ENCODE measurements around the gene SH3PXD2B.
"Not testable (repeated sequence)": the region's sequence is repeated elsewhere in the genome, so short reads cannot be mapped to it uniquely, and the experiment has no call there.

Gene SH3PXD2B

DNA sequence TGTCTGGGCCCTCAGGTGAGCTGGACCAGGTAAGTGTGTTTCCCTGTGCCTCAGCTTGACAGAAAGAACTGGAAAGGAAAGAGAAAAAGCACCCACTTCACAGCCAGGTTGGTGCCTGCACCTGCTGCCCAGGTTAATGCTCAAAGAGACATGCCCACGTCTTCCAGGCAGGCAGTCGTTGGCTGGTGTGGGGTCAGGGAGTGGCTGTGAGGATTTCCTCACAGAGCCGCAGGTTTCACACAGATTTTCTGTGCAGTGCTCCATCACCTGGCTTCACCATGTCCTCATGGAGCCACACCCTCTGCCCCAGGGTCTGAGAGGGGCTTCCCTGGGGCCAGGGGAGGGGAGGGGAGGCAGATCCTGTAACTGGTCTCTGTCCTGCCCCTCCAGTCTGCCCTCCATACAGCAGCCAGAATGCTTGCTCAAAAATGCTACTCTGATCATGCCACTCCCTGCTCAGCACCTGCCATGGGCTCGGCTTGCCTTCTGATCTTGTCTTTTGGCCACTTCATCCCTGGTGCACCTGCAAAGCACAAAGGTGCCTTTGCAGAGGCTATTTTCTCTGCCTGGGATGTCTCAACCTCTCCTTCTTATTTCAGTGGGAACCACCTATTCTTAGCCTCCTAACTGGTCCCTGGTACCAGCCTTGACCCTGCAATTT lies 88.2 kb downstream of the SH3PXD2B start:
- DNase-seq (ENCODE audit: low read depth): no peak

DNA sequence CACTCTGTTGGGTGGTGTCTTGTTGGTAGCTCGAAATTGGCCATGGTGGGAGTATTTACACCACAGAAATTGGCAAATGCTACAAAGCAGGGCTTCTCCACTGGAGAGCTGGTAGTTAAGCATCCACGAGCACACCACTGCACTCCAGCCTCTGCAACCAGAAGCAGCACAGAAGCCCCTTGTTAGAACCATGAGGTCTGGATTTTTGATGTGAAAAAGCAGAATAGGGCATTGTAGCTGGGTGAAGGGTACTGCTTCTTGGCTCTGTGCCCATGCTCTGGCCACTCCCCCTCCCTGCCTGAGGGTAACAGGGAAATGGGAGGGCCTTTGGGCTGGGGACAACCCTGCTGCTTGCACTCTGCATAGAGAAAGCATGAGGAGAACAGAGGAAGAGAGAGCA lies 89.6 kb downstream of the SH3PXD2B start:
- no peak for DNase-seq (ENCODE audit: low read depth)

DNA sequence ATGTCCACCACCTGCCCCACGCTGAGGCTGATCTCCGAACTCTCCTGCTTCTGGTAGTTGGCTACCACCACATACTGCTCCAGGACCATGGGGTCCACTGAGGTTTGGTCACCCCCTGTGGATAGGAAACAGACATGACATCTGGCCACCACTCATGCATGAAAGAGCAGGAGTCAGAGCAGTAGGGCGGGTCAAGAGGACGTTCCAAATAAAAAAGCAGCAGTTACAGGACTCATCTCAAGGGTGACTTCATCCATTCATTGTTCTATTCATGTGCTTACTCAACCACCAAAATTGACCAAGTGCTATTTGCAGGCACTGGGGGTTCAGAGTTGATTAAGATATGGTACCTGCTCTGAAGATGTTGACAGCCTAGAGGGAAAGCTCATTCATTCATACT lies 91.6 kb downstream of the SH3PXD2B start:
- no peak for DNase-seq (ENCODE audit: low read depth)

DNA sequence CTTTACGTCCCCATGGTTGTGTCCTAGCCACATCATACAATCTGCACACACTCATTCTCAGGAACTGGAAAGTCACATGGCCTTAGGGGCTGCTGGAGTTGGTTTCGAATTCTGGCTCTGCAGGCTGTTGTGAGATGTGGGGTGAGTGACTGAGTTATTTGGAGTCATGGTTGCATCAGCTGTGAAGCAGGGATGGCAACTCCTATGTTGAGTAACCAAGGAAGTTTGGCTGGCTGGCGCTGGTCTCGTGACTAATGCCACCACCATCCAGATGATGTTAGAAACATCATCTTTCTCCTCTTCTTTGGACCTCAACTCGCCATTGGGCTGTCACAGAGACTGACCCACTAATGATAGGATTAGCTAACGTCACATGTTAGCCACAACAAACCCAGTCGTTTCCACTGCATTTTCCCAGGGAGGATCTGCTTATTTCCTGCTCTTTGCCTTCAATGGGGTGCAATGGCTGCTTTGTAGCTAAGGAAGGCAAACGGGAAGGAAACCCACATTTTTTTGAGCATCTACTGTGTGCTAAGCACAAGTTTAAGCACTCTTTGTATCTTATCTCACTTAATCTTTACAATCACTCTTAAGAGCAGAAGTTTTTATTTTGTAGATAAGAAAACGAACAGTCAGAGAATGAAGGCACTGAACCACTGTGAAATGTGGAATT lies 92.6 kb downstream of the SH3PXD2B start:
- no peak for DNase-seq (ENCODE audit: low read depth)

DNA sequence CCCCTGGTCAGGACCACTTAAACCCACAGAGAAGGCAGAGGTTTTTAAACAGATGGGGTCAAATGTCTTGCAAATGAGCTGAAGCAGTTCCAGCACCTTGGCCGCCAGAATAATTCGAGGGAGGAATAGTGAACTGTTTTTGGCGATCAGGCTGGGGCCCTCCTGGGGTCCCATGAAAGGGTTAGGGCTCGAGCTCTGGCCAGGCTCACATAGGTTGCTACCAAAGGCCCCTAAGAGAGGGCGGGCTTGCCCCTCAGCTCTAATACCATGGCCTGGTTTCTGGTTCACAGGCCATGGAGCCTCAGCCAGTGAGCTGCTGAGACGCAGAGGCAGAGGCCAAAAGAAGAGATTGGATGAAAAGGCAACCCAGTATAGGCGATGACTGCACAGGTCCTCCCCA lies 96.0 kb downstream of the SH3PXD2B start:
- no peak for DNase-seq (ENCODE audit: low read depth)

DNA sequence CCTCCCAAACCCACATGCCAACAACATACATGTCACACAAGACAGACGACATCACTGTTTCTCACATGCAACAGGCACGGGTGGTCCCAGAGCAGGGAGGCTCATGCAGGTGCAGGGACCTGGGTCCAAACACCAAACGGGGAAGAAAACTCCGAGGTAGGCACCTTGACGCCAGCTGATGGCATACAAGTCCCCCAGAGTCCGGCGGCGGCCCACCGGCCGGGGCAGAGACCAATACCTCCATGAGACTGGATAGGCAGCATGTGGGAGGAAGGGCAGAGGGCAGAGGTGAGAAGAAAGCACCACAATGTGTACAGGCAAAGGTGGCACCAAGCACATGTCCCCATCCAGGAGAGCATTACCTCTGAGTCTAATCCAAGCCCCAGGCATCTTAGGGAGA lies 97.8 kb downstream of the SH3PXD2B start:
- DNase-seq (ENCODE audit: low read depth): no peak

DNA sequence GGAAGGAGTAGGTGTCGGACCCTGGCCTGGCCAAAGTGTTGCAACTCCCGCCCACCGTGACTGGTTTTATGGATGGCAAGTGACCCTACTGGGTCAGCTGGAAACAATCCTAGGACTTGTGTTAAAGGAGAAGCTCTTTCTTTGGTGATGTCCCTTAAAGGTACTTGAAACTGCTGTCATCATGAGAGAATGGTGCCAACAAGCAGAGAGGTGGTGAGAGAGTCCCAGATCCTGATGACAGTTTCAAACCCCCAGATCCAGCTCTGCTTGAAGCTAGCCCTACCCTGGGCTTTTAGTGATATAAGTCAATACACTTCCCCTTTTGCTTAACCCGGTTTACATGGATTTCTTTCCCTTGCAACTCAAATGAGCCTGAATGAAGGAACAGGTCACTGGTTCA lies 98.3 kb downstream of the SH3PXD2B start:
- no peak for DNase-seq (ENCODE audit: low read depth)

DNA sequence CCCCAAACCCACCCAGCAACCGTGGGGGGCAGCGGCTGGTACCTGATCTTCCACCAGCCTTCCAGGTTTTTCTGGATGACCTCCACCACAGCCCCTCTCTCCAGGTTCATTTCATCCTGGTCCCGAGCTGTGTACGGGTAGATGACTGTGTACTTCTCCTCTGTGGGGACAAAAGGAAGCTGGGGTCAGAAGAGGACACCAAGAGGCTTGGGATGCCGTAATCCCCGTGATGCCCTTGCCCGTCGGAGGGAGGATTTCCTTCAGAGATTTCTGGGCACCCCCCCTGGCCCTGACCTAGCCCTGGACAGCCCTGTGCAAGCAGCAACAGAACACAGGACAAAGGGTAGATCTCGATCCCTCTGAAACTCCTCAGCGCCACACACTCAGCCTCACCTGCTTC lies 100.5 kb downstream of the SH3PXD2B start:
- DNase-seq (ENCODE audit: low read depth): no peak

DNA sequence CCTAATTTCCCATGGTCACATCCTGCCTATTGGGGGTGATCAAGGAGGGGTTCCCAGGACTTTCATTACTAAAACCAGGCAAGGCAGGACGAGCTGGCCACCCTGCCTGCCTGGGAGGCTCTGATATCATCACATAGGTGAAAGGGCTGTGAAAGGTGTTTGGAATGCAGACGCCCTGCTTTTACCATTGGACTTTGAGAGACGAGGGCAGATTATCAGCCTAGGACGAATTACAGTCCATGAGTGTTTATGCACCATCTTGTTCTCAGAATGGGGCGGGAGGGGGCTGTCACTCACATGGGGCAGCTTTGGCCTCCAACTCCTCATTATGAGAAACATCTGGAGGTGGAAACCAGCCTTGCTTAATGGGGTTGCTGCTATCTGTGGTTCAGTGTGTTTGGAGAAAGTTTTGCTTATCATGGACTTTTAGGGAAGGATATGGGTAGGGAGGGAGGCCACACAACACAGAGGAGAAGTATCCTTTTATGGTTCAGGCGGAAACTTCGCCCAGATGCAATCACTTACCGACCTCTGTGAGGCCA lies 101.0 kb downstream of the SH3PXD2B start:
- no peak for DNase-seq (ENCODE audit: low read depth)

DNA sequence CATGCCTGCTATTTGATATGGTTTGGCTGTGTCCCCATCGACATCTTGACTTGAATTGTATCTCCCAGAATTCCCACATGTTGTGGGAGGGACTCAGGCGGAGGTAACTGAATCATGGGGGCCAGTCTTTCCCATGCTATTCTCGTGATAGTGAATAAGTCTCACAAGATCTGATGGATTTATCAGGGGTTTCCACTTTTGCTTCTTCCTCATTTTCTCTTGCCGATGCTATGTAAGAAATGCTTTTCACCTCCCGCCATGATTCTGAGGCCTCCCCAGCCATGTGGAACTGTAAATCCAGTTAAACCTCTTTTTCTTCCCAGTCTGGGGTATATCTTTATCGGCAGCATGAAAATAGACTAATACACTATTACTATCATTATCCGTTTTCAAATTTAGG lies 101.8 kb downstream of the SH3PXD2B start:
- not testable (repeated sequence) for DNase-seq (ENCODE audit: low read depth)

DNA sequence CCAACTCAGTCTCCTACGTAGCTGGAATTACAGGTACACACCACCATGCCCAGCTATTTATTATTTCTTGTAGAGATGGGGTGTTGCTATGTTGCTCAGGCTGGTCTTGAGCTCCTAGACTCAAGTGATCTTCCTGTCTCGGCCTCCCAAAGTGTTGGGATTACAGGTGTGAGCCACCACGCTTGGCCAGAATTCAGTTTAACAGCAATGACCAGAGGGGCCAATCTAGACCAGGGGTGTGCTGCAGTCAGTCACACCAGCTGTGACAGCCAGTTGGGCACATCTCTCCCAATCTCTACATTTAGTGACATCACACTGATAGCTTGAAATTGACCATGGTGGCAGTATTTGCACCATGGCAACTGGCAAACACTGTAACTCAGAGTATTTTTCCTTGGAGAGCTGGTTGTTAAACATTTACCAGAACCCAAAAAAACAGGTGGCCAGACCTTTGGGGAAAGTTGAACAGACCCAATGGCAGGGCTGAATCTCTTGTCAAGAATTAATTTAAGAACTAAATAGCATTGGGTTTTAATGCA lies 103.0 kb downstream of the SH3PXD2B start:
- DNase-seq (ENCODE audit: low read depth): no peak

DNA sequence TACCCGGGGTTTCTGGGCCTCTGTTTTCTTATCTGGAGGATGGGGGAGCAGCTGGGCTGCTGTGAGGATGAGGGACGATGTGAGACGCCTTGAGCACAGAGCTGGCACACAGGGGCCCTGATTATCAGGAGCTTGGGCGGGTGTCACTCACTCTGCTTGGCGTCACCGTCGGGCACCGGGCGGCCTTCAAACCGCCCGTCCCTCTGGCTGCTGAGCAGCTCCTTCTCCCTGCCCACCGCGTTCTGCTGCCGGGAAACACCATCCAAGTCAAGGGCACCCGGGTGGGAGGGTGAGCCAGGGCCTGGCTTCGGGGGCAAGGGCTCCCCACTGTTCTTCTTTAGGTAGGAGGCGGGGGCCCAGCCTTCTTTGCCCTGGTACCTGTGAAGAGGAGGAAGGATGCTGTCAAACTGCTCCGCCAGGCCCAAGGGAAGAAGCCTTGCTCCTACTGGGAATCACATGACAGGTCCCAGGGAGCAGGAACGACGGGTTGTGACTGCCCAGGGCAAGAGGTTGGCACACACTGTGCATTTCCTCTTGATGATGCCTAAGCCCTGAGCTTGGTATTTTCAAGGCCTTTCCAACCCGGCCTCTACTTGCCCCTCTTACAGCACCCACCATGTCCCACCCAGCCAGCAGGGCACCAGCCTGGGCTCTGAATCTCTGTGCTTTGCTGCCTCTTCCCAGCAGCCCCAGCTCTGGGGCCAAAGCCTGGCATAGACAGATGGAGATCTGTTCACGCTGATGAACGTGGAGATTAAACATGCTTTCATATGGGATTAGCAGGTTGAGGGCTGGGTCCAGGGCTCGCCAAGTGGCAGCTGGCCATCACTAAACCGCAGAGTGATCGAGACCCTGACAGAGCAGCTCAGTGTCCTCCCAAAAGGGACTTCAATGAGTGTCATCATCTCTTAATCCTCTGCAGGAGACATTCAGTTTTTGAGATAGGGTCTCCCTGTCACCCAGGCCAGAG lies 103.8 kb downstream of the SH3PXD2B start:
- no peak for DNase-seq (ENCODE audit: low read depth)

DNA sequence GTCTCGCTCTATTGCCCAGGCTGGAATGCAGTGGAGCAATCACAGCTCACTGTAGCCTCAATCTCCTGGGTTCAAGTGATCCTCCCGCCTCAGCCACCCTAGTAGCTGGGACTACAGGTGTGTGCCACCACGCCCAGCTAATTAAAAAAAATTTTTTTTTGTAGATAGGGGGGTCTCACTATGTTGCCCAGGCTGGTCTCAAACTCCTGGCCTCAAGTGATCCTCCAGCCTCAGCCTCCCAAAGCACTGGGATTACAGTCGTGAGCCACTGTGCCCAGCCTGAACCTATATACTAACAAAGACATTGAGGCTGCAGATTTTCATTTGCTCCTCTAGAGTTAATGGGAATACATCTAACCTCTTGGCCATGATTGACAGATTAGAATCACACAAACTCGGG lies 105.6 kb downstream of the SH3PXD2B start:
- DNase-seq (ENCODE audit: low read depth): not testable (repeated sequence)

DNA sequence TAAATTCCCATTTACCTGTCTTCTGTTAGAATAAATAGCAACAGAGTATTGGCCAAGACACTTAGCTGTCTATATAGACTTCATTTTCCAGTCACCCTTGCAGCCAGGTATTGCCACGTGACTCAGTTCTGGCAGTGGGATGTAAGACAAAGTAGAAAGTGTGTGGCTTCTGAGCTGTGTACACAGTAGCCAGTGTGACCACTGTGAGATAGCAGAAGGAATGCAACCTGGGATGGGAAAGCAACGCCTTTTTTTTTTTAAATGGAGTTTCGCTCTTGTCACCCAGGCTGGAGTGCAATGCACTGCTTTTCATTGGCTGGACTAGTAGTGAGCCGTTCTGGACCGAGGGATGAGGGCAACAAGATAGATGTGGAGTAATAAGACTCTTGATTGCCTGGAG lies 106.2 kb downstream of the SH3PXD2B start:
- no peak for DNase-seq (ENCODE audit: low read depth)

DNA sequence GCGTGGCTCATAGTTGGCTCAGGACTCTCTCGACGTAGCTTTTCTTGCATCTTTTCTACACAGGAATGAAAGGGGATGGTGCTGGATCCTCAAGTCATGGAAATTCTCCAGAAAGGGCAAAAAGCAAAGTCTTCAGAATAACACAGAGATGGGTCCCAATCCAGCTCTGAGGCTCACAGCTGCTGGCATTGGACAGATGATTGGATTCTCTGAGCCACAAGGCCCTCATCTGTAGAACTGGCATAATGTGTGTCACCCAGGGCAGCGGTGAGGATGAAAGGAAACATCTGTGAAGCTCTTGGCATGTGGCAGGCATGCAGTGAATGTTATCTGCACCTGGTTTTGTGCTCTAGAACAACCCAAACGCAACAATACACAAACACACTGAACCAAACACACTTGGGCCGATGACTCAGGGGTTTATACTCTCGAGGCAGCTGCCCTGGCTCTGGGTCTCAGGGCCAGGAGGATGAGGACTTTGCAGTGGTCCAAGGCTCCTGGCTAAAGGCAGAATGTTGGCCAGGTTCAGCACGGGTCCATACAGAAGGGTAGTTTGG lies 106.8 kb downstream of the SH3PXD2B start:
- DNase-seq (ENCODE audit: low read depth): no peak

DNA sequence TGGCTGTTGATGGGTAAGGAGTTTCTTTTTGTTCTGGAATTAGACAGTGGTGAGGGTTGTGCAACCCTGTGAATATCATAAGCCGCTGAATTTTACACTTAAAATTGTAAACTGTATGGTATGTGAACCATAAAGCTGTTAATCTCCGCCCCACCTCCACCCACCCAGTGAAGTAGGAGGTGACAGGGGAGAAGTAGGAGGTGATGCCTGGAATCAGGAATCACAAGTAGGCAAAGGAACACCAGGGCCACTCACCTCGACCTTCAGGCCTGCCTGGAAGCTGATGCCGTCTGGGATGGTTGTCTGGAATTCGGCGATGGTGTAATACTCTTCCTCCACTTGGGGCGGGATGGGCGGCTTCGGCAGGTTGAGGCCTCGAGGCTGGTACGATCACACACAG lies 108.4 kb downstream of the SH3PXD2B start:
- no peak for DNase-seq (ENCODE audit: low read depth)

DNA sequence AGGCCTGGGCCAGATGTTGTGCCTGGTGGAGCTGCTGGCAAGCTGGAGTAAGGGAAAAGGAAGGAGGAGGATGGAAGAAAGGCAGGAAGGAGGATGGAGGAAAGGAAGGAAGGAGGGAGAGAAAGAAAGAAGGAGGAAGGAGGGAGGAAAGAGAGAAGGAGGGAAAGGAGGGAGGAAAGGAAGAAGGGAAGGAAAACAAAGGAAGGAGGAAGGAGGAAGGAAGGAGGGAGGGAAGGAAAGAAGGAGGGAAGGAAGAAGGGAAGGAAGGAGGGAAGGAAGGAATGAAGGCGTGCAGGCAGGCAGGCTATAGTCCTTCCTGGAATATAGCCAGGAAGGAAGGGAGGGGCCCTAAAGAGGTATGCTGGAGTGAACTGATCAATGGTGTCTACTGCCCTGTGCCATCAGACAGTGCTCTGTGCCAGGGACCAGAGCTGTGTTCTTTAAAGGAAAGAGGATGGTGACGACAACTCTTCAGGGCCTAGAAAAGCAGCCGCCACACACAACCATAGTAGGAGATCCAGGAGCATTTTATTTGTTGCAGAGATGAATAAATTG lies 109.4 kb downstream of the SH3PXD2B start:
- DNase-seq (ENCODE audit: low read depth): no peak

DNA sequence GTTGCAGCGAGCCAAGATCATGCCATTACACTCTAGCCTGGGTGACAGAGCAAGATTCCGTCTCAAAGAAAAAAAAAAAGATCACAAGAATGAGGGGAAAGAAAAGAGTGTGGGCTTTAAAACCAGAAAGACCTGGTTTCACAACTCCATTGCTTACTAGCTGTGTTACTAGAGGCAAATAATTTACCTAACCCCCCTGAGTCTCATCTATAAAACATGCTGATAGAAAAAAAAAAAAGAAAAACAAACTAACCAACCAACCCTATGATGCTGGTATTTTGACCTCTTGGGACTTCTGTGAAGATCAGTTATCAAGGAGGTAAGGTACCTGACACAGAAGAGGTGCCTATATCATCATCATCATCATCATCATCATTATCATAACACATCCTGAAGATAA lies 110.6 kb downstream of the SH3PXD2B start:
- DNase-seq (ENCODE audit: low read depth): no peak

DNA sequence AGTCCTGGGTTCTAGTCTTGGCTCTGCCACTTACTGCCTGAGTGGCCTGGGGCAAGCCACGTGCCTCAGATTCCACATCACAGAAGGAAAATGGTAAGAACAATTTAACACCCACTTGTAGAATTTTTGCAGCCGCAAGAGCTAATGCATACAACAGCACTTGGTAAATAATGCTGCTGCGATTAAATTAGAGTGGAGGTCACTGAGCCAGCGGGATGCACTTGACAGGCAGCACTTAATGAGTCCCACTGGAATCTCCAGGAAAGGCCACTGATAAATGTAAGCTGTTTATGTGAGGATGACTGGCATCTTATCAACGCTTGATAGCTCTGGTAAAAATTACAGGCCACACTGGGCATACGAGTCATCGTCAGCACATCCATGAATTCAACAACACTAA lies 111.4 kb downstream of the SH3PXD2B start:
- DNase-seq (ENCODE audit: low read depth): no peak

DNA sequence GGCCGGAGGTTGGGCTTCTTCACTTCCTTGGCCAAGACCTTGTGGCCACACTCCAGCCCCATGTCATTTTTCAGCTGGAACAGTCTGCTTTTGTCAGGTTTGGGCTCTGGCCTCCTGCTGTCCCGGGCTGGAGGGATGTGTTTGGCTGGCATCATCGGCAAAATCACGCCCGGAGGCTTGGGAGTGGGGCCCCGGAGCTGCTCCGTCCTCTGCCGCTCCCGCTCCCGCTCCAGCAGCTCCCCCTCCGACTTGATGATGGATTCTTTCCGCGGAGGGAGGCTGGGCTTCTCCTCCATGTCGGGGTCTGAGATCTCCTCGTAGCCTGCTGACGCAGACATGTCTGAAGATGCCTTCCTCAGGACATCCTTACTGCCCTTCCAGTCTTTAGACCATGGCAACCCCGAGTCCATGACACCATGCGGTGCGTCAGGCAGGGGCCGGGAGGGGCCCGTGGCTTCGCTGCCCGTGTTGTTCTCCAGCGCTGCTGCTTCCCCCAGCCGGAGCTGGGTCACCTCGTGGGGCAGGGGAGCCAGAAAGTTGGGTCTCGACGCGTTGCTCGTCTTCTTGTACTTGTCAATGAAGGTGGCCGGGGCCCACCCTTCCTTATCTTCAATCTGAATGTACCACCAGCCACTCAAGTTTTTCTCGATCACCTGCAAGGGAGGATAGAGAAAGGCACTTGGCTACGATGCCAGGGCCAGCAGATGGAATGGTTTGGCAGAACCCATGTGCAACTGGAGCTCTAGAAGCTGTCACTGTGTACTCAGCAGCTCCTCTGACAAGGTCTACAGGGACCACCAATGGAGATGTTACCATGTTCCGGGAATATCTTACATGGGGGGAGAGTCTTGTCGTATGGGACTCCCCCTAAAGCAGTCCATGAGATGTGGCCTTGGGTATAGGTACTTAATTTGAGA lies 114.8 kb downstream of the SH3PXD2B start:
- no peak for DNase-seq (ENCODE audit: low read depth)

All from stimulated activated CD8-positive, alpha-beta memory T cell treated with anti-CD3 and anti-CD28 coated beads, Interleukin-15, amount 100 ng/mL, for 24 hours (primary cell).